ENCODE measurements around the gene CAPN5. TPM values are rescaled to one million over a fixed set of nuclear protein-coding genes. Genes with fewer than 3 reads are reported as not detected.

The CAPN5 gene
- total and polyA plus RNA-seq, 2 of the 13 experiments (the other 11 are each of a cell fraction or from before 2014, with no cell fraction given), result 0.27 to 1.2 TPM

DNA sequence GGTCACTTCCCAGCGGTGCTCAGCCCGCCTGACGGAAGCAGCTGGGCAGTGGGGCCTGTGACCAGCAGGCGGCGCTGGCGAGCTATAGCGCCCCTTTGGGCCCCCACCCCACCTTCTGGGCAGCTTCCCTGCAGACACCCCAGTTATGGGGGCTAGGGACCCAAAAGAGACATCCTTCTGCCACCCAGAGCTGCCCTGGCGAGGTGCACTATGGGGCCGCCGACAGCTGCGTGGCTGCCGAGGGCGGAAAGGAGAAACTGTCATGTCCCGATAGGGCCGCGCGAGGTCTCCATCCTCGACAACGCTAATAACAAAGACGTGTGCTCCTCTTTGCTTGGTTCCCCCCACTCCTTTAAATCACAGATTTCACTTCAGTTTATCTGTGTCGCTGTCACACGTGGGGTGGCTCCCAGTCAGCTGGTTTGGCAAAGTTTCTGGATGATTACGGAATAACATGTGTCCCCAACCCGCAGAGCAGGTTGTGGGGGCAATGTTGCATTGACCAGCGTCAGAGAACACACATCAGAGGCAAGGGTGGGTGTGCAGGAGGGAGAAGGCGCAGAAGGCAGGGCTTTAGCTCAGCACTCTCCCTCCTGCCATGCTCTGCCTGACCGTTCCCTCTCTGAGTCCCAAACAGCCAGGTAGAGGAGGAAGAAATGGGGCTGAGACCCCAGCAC, 60.6 kb downstream of the CAPN5 start (continued):
- TF ChIP-seq DNMT1 (CRISPR knock-in tag; IDR thresholded peaks at IDR 0.05) (peak; percentile 62; the same call in 1 of the 2 replicates), ZNF720 (CRISPR knock-in tag; IDR thresholded peaks at IDR 0.05) (no peak), SP1 (IDR thresholded peaks at IDR 0.05) (no peak), SP1 (CRISPR knock-in tag; IDR thresholded peaks at IDR 0.05) (no peak), ZFAT (CRISPR knock-in tag; conservative IDR thresholded peaks at IDR 0.05) (no peak), SAFB2 (CRISPR knock-in tag; IDR thresholded peaks at IDR 0.05; ENCODE audit: borderline replicate concordance, low read depth) (no peak), PHF8 (CRISPR knock-in tag; IDR thresholded peaks at IDR 0.05) (peak; percentile 4; the same call in 1 of the 2 replicates), ZSCAN12 (CRISPR knock-in tag; IDR thresholded peaks at IDR 0.05) (no peak), ELF3 (CRISPR knock-in tag; IDR thresholded peaks at IDR 0.05) (peak; percentile 56; the same call in 1 of the 2 replicates), PAF1 (CRISPR knock-in tag; IDR thresholded peaks at IDR 0.05) (no peak), NR2F2 (IDR thresholded peaks at IDR 0.05; ENCODE audit: borderline replicate concordance, low read depth) (no peak), ZNF430 (CRISPR knock-in tag; IDR thresholded peaks at IDR 0.05) (peak; percentile 56; the same call in 1 of the 2 replicates), GABPB1 (CRISPR knock-in tag; IDR thresholded peaks at IDR 0.05) (peak; percentile 69), POLR2A (IDR thresholded peaks at IDR 0.05; ENCODE audit: insufficient read depth in 1 of 2, low read depth in 2 of 2, low read length in 2 of 2) (no peak), PAWR (CRISPR knock-in tag; IDR thresholded peaks at IDR 0.05; ENCODE audit: borderline replicate concordance) (no peak)
- TF ChIP-seq, protein P1, sequence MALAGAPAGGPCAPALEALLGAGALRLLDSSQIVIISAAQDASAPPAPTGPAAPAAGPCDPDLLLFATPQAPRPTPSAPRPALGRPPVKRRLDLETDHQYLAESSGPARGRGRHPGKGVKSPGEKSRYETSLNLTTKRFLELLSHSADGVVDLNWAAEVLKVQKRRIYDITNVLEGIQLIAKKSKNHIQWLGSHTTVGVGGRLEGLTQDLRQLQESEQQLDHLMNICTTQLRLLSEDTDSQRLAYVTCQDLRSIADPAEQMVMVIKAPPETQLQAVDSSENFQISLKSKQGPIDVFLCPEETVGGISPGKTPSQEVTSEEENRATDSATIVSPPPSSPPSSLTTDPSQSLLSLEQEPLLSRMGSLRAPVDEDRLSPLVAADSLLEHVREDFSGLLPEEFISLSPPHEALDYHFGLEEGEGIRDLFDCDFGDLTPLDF (CRISPR knock-in tag; IDR thresholded peaks at IDR 0.05), result no peak
- TF ChIP-seq, protein P2, sequence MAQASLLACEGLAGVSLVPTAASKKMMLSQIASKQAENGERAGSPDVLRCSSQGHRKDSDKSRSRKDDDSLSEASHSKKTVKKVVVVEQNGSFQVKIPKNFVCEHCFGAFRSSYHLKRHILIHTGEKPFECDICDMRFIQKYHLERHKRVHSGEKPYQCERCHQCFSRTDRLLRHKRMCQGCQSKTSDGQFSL (CRISPR knock-in tag; IDR thresholded peaks at IDR 0.05), result peak; percentile 57; the same call in 1 of the 2 replicates
- TF ChIP-seq, protein P3, sequence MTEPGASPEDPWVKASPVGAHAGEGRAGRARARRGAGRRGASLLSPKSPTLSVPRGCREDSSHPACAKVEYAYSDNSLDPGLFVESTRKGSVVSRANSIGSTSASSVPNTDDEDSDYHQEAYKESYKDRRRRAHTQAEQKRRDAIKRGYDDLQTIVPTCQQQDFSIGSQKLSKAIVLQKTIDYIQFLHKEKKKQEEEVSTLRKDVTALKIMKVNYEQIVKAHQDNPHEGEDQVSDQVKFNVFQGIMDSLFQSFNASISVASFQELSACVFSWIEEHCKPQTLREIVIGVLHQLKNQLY (CRISPR knock-in tag; IDR thresholded peaks at IDR 0.05), result no peak
- TF ChIP-seq, protein P4, sequence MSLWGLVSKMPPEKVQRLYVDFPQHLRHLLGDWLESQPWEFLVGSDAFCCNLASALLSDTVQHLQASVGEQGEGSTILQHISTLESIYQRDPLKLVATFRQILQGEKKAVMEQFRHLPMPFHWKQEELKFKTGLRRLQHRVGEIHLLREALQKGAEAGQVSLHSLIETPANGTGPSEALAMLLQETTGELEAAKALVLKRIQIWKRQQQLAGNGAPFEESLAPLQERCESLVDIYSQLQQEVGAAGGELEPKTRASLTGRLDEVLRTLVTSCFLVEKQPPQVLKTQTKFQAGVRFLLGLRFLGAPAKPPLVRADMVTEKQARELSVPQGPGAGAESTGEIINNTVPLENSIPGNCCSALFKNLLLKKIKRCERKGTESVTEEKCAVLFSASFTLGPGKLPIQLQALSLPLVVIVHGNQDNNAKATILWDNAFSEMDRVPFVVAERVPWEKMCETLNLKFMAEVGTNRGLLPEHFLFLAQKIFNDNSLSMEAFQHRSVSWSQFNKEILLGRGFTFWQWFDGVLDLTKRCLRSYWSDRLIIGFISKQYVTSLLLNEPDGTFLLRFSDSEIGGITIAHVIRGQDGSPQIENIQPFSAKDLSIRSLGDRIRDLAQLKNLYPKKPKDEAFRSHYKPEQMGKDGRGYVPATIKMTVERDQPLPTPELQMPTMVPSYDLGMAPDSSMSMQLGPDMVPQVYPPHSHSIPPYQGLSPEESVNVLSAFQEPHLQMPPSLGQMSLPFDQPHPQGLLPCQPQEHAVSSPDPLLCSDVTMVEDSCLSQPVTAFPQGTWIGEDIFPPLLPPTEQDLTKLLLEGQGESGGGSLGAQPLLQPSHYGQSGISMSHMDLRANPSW (CRISPR knock-in tag; IDR thresholded peaks at IDR 0.05; ENCODE audit: borderline replicate concordance), result no peak
- TF ChIP-seq, protein P5, sequence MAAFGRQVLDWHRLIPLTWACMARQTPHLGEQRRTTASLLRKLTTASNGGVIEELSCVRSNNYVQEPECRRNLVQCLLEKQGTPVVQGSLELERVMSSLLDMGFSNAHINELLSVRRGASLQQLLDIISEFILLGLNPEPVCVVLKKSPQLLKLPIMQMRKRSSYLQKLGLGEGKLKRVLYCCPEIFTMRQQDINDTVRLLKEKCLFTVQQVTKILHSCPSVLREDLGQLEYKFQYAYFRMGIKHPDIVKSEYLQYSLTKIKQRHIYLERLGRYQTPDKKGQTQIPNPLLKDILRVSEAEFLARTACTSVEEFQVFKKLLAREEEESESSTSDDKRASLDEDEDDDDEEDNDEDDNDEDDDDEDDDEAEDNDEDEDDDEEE (CRISPR knock-in tag; IDR thresholded peaks at IDR 0.05), result peak; percentile 84
- TF ChIP-seq, protein P6, sequence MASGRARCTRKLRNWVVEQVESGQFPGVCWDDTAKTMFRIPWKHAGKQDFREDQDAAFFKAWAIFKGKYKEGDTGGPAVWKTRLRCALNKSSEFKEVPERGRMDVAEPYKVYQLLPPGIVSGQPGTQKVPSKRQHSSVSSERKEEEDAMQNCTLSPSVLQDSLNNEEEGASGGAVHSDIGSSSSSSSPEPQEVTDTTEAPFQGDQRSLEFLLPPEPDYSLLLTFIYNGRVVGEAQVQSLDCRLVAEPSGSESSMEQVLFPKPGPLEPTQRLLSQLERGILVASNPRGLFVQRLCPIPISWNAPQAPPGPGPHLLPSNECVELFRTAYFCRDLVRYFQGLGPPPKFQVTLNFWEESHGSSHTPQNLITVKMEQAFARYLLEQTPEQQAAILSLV (CRISPR knock-in tag; IDR thresholded peaks at IDR 0.05; ENCODE audit: borderline replicate concordance), result no peak
- TF ChIP-seq, protein P7, sequence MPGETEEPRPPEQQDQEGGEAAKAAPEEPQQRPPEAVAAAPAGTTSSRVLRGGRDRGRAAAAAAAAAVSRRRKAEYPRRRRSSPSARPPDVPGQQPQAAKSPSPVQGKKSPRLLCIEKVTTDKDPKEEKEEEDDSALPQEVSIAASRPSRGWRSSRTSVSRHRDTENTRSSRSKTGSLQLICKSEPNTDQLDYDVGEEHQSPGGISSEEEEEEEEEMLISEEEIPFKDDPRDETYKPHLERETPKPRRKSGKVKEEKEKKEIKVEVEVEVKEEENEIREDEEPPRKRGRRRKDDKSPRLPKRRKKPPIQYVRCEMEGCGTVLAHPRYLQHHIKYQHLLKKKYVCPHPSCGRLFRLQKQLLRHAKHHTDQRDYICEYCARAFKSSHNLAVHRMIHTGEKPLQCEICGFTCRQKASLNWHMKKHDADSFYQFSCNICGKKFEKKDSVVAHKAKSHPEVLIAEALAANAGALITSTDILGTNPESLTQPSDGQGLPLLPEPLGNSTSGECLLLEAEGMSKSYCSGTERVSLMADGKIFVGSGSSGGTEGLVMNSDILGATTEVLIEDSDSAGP (CRISPR knock-in tag; IDR thresholded peaks at IDR 0.05; ENCODE audit: borderline replicate concordance), result peak; percentile 71; the same call in 1 of the 2 replicates

All from HepG2 (cell line).